ENCODE results near the gene EIF1AY.

- TF ChIP-seq TAF1 (IDR thresholded peaks at IDR 0.05; ENCODE audit: borderline replicate concordance, insufficient read depth, low read length) (no peak), FOXP2 (optimal IDR thresholded peaks at IDR 0.05; ENCODE audit: borderline replicate concordance, extremely low read depth, extremely low read length, insufficient read depth) (no peak)
These were observed 23.7 kb upstream of the EIF1AY start for GRCh38 chrY:20551840-20552239.
